Activated naive CD8-positive, alpha-beta T cell treated with anti-CD3 and anti-CD28 coated beads, Interleukin-2, amount 10 ng/mL, durations not matched to agents 7 days and 5 days (primary cell): ENCODE data around the gene NUDT17. TPM values are rescaled to one million over a fixed set of nuclear protein-coding genes. Genes with fewer than 3 reads are reported as not detected.

Source experiments
- ATAC-seq: fragments of 150-1000 bp; cut with Tn5 transposase; one replicate; pipeline ENCODE4 v1.10.0; 2021; ENCODE audit warnings: low read depth, moderate library complexity
- POLR2A ChIA-PET: fragments of 350-600 bp; sonication (Branson Sonifier 250); formaldehyde crosslinking; loops from one replicate; lab custom pipeline; 2021; ENCODE audit warnings: antibody characterized with exemption; lab: Charles Lee
- DNase-seq: peaks from one replicate; pipeline ENCODE4 v3.0.0; 2021
- H3K27ac Mint-ChIP-seq: one replicate; pipeline ENCODE4 v1.8.0; 2022; ENCODE audit warnings: mild to moderate bottlenecking, mixed read lengths
- H3K27me3 Mint-ChIP-seq: one replicate; pipeline ENCODE4 v1.8.0; 2022; ENCODE audit warnings: mild to moderate bottlenecking, moderate library complexity, mixed read lengths
- H3K36me3 Mint-ChIP-seq: one replicate; pipeline ENCODE4 v1.8.0; 2021; ENCODE audit warnings: mild to moderate bottlenecking, mixed read lengths
- H3K4me1 Mint-ChIP-seq: one replicate; pipeline ENCODE4 v1.8.0; 2021; ENCODE audit warnings: mixed read lengths
- H3K4me3 Mint-ChIP-seq: one replicate; pipeline ENCODE4 v1.8.0; 2022; ENCODE audit warnings: mild to moderate bottlenecking, moderate library complexity, mixed read lengths
- H3K9me3 Mint-ChIP-seq: one replicate; pipeline ENCODE4 v1.8.0; 2021; ENCODE audit warnings: mixed read lengths
- total RNA-seq, 2 experiments: library from RNA; stranded (reverse); gene quantifications; one replicate each; pipeline ENCODE4 v1.2.3, GENCODE V29; 2021

The NUDT17 gene
- total RNA-seq, 2 experiments from 2014 or later: 2.9 to 3.5 TPM

- DNase-seq (peak; percentile 91), ATAC-seq (peak; percentile 100)
- Mint-ChIP-seq H3K4me3 (peak within 1 kb of the TSS; percentile 83), H3K27me3 (peaks cover 26% of the 10 kb centered on the region), H3K9me3 (no peaks in the 10 kb centered on the region), H3K4me1 (peaks cover 13% of the 10 kb centered on the region), H3K27ac (no peak within 1 kb of the TSS), H3K36me3 (no peaks in the 10 kb centered on the region)
- POLR2A ChIA-PET: interaction anchor here (0.6 to 2.4 kb wide), 4 partner anchors 14 to 41 kb away, joined by 3 to 12 read pairs (median 4); partner anchors contain the start of genes NUDT17, PIAS3 and RBM8A
Measured at GRCh38 chr1:145885738-145886287, 40.4 kb downstream of the NUDT17 start, which contains the start of gene ANKRD35. Gene ANKRD35 (minus strand): TSS chr1:145885866. CDS start chr1:145885758, 108 bp downstream.

DNA sequence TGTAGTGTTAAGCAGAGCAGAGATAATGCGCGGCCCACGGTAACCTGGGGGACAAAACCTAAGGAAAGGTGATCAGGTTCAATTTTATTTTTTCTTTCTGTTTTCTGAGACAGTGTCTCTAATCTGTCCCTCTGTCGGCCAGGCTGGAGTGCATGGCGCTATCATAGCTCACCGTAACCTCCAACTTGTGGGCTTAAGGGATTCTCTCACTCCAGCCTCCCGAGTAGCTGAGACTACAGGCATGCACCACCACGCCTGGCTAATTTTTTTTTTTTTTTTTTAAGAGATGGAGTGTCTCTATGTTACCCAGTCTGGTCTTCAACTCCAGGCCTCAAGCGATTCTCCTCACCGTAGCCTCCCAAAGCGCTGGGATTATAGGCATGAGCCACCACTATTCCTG lies 41.0 kb downstream of the NUDT17 start:
- peaks cover 26% of the 10 kb centered on the region for H3K27me3 Mint-ChIP-seq
- peak overlapping the region; percentile 83 for H3K4me3 Mint-ChIP-seq
- H3K36me3 Mint-ChIP-seq: no peaks in the 10 kb centered on the region
- no peak for ATAC-seq
- POLR2A ChIA-PET: interaction anchor here (0.6 to 2.4 kb wide), 2 partner anchors 21 to 27 kb away, joined by 4 to 12 read pairs; partner anchors contain the start of gene PIAS3
- H3K27ac Mint-ChIP-seq: no peak overlapping the region
- H3K9me3 Mint-ChIP-seq: no peaks in the 10 kb centered on the region
- no peak for DNase-seq
- peaks cover 13% of the 10 kb centered on the region for H3K4me1 Mint-ChIP-seq

- Mint-ChIP-seq H3K27me3 (peaks cover 26% of the 10 kb centered on the region), H3K4me1 (peaks cover 13% of the 10 kb centered on the region), H3K4me3 (peak overlapping the region; percentile 70), H3K9me3 (no peaks in the 10 kb centered on the region), H3K27ac (no peak overlapping the region), H3K36me3 (no peaks in the 10 kb centered on the region)
- ATAC-seq (no peak), DNase-seq (no peak)
- POLR2A ChIA-PET: interaction anchor here (0.6 to 2.4 kb wide), 2 partner anchors 21 to 28 kb away, joined by 4 to 12 read pairs; partner anchors contain the start of gene PIAS3
Measured at GRCh38 chr1:145886816-145887215, 41.4 kb downstream of the NUDT17 start.

- POLR2A ChIA-PET: interaction anchor here (1.6 kb wide), 1 partner anchor 28 kb away, joined by 7 read pairs; the partner anchor contains the start of gene PIAS3
- no peak overlapping the region for H3K4me3 Mint-ChIP-seq
- no peaks in the 10 kb centered on the region for H3K9me3 Mint-ChIP-seq
- H3K4me1 Mint-ChIP-seq: peaks cover 13% of the 10 kb centered on the region
- no peaks in the 10 kb centered on the region for H3K36me3 Mint-ChIP-seq
- peaks cover 26% of the 10 kb centered on the region for H3K27me3 Mint-ChIP-seq
- no peak overlapping the region for H3K27ac Mint-ChIP-seq
- no peak for ATAC-seq
- no peak for DNase-seq
Measured at GRCh38 chr1:145887631-145888030, 42.2 kb downstream of the NUDT17 start.

GRCh38 chr1:145889722-145890121 lies 44.3 kb downstream of the NUDT17 start:
- DNase-seq (no peak), ATAC-seq (no peak)
- Mint-ChIP-seq H3K4me1 (peaks cover 12% of the 10 kb centered on the region), H3K4me3 (no peak overlapping the region), H3K27ac (no peak overlapping the region), H3K27me3 (peaks cover 9% of the 10 kb centered on the region), H3K36me3 (no peaks in the 10 kb centered on the region), H3K9me3 (no peaks in the 10 kb centered on the region)
- POLR2A ChIA-PET: no interaction called here

DNA sequence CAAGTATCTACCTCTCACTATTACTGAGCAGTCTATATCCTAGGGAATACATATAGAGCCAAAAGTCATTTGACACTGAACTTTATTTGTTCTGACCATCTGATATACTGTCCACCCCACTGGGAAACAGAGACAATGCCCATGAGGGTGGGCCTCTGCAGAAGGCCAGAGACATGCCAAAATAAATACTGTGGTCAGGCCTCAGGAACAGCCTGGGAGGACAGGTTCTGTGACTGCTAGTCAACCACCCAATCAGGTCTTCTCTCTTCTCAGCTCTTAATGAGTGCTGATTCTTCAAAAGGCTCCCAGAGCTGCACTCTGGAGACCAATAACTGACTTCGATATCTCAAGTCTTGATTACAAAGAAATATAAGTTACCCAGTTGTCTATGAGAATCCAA lies 45.7 kb downstream of the NUDT17 start:
- ATAC-seq (no peak), DNase-seq (no peak)
- POLR2A ChIA-PET: interaction anchor here (0.7 to 1.3 kb wide), 3 partner anchors 44 to 105 kb away, joined by 3 to 4 read pairs (median 3); partner anchors contain the start of genes NUDT17 and TXNIP
- Mint-ChIP-seq H3K4me1 (peaks cover 2% of the 10 kb centered on the region), H3K27me3 (no peaks in the 10 kb centered on the region), H3K27ac (no peak overlapping the region), H3K9me3 (no peaks in the 10 kb centered on the region), H3K36me3 (no peaks in the 10 kb centered on the region), H3K4me3 (no peak overlapping the region)

DNA sequence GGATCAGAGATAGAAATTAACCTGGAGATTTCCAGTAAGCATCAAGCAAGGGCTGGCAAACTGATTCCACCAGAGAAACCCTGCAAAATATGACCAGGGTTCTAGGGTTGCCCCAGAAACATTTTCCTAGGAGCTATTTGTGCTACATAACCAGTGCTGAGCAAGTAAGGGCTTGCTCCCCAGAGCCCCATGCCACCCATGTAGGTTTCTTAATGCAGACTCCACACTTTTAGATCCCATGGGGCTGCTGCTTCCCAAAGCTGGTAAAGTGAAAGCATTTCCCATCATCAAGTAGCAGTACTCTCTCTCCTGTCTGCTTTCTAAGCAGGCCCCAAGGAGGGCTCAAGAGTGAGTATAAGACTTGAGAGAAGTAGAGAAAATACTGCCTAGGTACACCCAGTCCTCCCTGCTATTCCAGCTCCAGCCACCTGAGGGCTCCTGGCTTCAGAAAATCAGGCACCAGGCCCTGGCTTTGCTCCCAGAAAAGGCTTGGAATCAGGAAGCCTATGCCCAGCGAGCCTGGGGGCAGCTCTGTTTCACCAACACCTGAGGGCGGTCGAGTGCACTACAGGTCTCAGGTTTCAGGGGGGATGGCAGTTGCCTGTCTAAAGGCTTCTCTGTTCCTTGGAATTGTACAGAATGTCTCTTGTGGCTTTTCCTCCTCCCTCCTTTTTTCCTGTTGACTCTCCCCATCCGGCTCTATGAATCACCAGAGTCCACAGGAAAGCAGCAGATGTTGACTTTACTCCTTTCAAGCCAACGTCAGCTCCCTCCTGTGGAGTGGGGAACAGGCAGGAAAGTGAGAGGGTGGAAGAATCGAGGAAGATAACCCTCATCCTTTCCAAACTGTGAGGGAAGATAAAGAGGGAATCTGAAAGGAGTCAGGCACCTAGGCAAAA lies 46.4 kb downstream of the NUDT17 start:
- H3K9me3 Mint-ChIP-seq: no peaks in the 10 kb centered on the region
- ATAC-seq: peak; percentile 79
- H3K36me3 Mint-ChIP-seq: no peaks in the 10 kb centered on the region
- H3K27me3 Mint-ChIP-seq: no peaks in the 10 kb centered on the region
- no peak overlapping the region for H3K4me3 Mint-ChIP-seq
- peak; percentile 67 for DNase-seq
- POLR2A ChIA-PET: interaction anchor here (0.7 to 1.3 kb wide), 5 partner anchors 17 to 104 kb away, joined by 3 to 4 read pairs (median 3); partner anchors contain the start of genes NUDT17, RBM8A and TXNIP
- no peak overlapping the region for H3K27ac Mint-ChIP-seq
- peaks cover under 1% of the 10 kb centered on the region for H3K4me1 Mint-ChIP-seq

GRCh38 chr1:145892486-145893087 lies 47.2 kb downstream of the NUDT17 start:
- no peaks in the 10 kb centered on the region for H3K9me3 Mint-ChIP-seq
- H3K36me3 Mint-ChIP-seq: no peaks in the 10 kb centered on the region
- H3K27ac Mint-ChIP-seq: no peak overlapping the region
- DNase-seq: no peak
- H3K4me1 Mint-ChIP-seq: no peaks in the 10 kb centered on the region
- H3K27me3 Mint-ChIP-seq: no peaks in the 10 kb centered on the region
- POLR2A ChIA-PET: interaction anchor here (0.7 to 1.3 kb wide), 3 partner anchors 16 to 47 kb away, joined by 3 read pairs; partner anchors contain the start of genes NUDT17 and RBM8A
- H3K4me3 Mint-ChIP-seq: no peak overlapping the region
- no peak for ATAC-seq

- Mint-ChIP-seq H3K9me3 (no peaks in the 10 kb centered on the region), H3K27me3 (no peaks in the 10 kb centered on the region), H3K27ac (no peak overlapping the region), H3K4me1 (no peaks in the 10 kb centered on the region), H3K36me3 (no peaks in the 10 kb centered on the region), H3K4me3 (no peak overlapping the region)
- POLR2A ChIA-PET: interaction anchor here (1.2 kb wide), 1 partner anchor 34 kb away, joined by 3 read pairs; the partner anchor contains the start of gene RBM8A
- no peak for ATAC-seq
- no peak for DNase-seq
Measured at GRCh38 chr1:145893306-145894055, 48.1 kb downstream of the NUDT17 start.

- Mint-ChIP-seq H3K4me1 (no peaks in the 10 kb centered on the region), H3K27ac (no peak overlapping the region), H3K27me3 (no peaks in the 10 kb centered on the region), H3K9me3 (no peaks in the 10 kb centered on the region), H3K36me3 (no peaks in the 10 kb centered on the region), H3K4me3 (no peak overlapping the region)
- peak; percentile 12 for DNase-seq
- ATAC-seq: no peak
- POLR2A ChIA-PET: no interaction called here
Measured at GRCh38 chr1:145895471-145895870, 50.0 kb downstream of the NUDT17 start.

DNA sequence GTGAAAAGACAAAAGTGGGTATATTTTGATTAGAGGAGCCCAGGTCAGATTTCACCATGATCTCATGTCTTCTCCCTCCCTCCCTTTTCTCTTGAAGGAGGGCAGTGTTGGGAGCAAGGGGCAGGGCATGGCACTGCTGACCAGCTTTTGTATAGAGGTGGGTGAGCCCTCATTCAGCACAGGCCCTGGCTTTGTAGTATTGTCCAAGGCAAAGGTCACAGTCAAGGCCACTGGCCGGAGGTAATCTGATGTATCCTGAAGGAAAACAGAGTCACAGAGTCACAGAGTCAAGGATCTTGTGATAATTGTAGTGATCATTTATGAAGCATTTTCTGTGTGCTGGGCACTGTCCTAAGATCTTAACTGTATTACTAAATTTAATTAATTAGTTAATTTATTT lies 52.5 kb downstream of the NUDT17 start:
- Mint-ChIP-seq H3K4me3 (no peak overlapping the region), H3K27me3 (no peaks in the 10 kb centered on the region), H3K4me1 (no peaks in the 10 kb centered on the region), H3K36me3 (no peaks in the 10 kb centered on the region), H3K9me3 (no peaks in the 10 kb centered on the region), H3K27ac (no peak overlapping the region)
- POLR2A ChIA-PET: no interaction called here
- ATAC-seq: no peak
- DNase-seq: no peak
